ENCODE data around the gene CLNS1A.

Gene CLNS1A

DNA sequence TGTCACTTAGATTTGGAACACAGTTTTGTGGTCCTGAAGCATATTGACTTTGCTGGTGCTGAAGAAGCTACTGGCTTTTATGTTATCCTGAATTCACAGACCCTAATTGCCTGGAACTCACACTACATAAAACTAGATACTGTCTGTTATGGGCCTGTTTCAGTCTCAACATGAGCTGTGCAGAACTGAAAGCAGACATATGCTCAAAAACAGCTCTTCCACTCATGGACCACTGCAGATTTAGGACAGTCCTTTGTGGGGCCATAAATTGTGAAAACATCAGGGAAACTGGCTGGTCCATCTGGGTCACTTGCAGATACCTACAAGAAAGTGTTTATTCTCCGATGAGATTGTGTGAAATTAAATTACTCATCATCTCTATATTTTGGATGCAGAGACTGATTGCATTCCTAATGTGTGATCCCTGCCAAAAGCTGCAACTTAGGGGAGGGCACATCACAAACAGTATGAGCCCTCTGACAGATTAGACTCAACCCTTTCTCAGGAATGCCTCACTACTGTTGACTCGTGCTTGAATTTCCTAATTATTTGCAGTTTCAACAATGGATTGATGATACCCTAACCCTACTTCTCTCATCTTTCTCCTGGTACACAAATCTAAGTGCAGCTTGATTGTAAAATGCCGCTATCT is 10.2 kb upstream of the CLNS1A start:
- no peak for TF ChIP-seq GATA3 (IDR thresholded peaks at IDR 0.05; ENCODE audit: low read depth, low read length)
- no peak for TF ChIP-seq GATA2 (IDR thresholded peaks at IDR 0.05; ENCODE audit: low read depth, low read length)

DNA sequence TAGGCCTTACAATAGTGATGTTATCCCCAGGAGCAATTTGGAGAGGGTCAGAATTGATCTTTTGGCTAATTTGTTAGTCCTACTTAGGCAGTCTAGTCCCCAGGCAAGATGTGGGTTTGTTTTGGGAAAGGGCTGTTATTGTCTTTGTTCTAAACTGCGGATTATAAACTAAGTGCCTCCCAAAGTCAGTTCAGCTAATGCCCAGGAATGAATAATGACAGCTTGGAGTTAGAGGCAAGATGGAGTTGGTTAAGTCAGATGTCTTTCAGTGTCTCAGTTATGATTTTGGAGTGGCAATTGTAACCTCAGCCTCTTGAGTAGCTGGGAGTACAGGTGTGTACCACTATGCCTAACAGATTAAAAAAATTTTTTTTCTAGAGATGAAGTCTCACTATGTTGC is 7.3 kb upstream of the CLNS1A start:
- no peak for TF ChIP-seq GATA3 (IDR thresholded peaks at IDR 0.05; ENCODE audit: low read depth, low read length)

DNA sequence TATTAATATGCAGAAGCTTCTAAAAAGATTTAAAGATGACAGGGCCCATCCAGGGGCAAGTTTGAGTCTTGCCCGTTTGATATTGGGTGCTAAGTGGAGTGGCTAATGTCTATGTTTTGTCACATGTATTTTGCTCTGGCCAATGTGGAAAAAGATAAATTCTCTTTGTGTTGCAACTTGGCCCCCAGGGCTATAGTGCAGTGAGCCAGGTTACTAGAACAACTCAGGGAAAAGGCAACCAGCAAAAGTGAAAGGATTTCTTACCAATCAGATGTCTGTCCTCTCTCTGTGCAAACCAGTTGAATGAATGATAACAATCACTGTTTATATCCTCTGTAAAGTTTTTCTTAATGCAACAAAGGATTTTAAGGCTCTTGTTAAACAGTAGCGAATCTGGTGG is 4.6 kb upstream of the CLNS1A start:
- no peak for TF ChIP-seq GATA3 (IDR thresholded peaks at IDR 0.05; ENCODE audit: low read depth, low read length)
- no peak for TF ChIP-seq GATA2 (IDR thresholded peaks at IDR 0.05; ENCODE audit: low read depth, low read length)

DNA sequence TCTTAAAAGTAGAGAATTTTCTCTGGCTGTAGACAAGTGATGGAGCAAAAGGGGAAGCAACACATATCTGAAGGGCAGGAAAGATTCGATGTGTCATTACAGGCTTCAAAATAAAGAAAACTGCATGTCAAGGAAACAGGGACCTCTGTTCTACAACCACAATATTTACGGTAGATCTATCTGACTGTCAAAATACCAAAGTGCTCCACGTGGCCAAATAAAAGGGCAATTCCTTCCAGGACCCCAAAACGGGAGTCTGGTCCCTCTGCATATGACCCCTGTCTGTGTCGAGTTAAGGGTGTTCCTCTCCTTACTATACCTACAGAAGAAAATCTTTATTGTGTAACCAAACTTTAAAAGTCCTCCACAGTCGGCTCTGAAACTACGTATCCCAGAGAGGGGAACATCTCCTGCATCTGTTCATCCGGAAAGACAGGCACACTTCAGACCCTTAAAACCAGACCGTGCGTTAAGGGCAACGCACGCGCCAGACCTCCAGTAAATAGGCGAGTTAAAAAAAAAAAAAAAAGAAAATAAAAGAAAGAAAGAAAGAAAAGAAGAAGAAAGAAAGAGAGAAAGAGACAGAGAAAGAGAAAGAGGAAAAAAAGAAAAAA is 756 bp downstream of the CLNS1A start:
- TF ChIP-seq GATA3 (IDR thresholded peaks at IDR 0.05; ENCODE audit: low read depth, low read length): no peak
- no peak for TF ChIP-seq GATA2 (IDR thresholded peaks at IDR 0.05; ENCODE audit: low read depth, low read length)

DNA sequence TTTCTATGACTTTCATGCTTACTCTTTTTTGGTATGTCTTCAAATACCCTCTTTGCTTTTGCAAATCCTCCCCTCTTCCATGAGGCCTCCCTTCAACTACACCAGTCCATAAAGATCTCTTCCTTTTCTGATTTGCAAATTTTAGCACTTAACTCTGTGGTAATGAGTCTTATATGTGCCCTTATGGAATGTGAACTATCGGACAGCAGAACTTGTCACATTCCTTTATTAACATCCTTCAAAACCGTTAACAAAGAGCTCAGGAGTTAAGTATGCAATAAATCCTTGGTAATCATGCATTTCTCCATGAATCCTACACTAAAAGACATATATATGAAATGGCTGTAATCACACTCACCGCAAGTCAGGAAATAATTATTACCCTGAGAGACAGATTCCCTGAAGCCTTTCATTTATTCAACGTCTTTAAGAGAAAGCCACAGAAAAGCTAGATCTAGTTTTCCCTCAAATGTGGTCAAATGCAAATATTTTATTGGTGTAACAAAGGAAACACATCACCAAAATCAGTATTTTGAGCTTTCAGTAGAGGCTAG is 7.4 kb downstream of the CLNS1A start:
- TF ChIP-seq GATA3 (IDR thresholded peaks at IDR 0.05; ENCODE audit: low read depth, low read length) (no peak), GATA2 (IDR thresholded peaks at IDR 0.05; ENCODE audit: low read depth, low read length) (no peak)

DNA sequence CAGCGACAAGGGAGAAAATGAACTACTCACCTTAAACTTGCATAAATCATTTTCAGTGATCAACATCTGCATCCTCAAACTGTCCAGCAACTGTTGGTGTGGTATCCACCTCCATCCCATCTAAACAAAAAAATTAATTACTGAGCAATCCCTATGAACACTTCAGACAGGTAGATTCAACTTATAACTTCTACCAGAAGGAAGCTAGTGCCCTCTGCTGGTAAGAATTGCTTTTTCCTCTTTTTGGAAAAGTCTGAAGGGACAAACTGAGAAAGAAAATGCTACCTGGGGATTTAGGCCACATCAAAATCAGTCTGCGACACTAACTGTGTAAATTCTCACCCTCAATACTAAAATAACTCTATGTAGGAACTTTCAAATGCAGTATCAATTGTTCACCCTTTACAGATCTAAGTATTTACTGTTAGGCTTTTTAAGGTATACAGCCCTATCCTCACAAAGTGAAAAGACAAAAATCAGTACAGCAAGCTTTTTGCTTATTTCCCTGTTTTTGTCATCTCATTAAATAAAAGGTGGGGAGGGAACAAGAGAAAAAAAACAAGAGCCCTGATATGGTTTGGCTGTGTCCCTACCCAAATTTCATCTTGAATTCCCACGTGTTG is 17.9 kb downstream of the CLNS1A start:
- TF ChIP-seq GATA3 (IDR thresholded peaks at IDR 0.05; ENCODE audit: low read depth, low read length): no peak

DNA sequence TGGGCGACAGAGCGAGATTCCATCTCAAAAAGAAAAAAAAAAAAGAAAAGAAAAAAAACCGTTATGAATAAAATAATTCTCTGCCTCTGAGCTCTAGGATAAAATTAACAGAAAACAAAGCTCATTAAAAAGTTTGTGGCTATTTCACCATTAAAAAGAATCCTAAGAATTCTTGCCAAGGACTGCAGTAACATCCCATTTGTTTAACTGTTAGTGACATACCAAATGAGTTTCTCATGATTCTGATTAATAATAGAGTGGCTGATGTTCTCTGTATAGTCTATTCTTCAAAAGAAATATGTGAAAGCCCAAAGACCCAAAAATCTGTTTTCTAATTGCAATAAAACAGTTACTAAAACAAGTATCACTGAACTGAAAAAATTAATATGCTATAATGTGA is 19.7 kb downstream of the CLNS1A start:
- TF ChIP-seq GATA3 (IDR thresholded peaks at IDR 0.05; ENCODE audit: low read depth, low read length) (no peak), GATA2 (IDR thresholded peaks at IDR 0.05; ENCODE audit: low read depth, low read length) (no peak)

DNA sequence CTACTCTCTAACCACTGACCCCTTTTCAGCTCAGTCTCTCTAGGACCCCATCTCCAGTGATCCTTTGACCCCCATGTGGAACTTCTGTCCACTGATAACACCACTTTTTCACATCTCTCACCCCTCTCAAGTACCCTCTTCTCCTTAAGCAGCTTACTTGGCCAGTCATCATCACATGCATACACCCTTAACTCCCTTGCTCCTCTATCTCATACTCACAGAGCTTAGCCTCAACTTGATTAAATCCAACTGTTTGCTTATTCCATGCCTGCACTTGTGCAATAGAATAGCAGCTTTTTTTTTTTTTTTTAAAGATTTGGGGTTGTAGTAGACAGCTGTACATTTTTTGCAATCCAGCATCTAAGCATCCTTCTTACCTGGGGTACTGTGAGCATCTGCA is 25.7 kb downstream of the CLNS1A start:
- TF ChIP-seq GATA3 (IDR thresholded peaks at IDR 0.05; ENCODE audit: low read depth, low read length) (no peak), GATA2 (IDR thresholded peaks at IDR 0.05; ENCODE audit: low read depth, low read length) (no peak)

DNA sequence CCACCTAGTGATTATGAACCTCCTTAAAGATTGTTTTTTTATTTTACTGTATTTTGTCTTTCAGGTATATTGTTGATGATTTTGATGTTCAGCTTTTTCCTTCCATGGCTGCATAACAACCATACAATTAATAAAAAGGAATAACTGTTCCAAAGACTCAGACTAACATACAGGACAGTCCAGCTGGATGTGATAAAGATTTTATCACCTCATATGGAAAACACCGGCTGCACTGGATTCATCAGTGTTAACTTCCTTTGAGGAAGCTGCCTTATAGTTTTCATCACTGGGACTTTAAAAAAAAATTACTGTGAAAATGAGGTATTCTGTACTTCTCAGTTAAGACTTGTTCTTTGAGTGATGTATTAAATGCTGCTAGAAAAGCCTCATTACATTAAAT is 28.4 kb downstream of the CLNS1A start:
- TF ChIP-seq GATA2 (IDR thresholded peaks at IDR 0.05; ENCODE audit: low read depth, low read length) (peak; percentile 65; the same call in 1 of the 2 replicates), GATA3 (IDR thresholded peaks at IDR 0.05; ENCODE audit: low read depth, low read length) (peak; percentile 81)

DNA sequence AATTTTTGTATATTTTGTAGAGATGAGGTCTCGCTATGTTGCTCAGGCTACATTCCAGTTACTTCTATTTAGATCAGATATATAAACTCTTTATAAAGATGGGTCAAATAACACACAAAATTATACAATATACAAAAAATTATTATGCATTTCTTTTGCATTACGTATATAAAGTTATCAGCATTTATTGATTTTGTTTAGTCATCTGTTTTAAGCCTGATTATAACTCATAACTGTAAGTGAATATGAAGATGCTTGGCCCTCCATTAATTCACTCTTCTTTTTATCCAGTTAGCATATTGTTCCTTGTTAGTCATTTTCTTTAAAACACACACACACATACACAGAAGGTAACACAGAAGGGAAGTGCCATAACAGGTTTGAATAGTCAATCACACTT is 33.3 kb downstream of the CLNS1A start:
- TF ChIP-seq GATA3 (IDR thresholded peaks at IDR 0.05; ENCODE audit: low read depth, low read length): no peak
- TF ChIP-seq GATA2 (IDR thresholded peaks at IDR 0.05; ENCODE audit: low read depth, low read length): no peak

DNA sequence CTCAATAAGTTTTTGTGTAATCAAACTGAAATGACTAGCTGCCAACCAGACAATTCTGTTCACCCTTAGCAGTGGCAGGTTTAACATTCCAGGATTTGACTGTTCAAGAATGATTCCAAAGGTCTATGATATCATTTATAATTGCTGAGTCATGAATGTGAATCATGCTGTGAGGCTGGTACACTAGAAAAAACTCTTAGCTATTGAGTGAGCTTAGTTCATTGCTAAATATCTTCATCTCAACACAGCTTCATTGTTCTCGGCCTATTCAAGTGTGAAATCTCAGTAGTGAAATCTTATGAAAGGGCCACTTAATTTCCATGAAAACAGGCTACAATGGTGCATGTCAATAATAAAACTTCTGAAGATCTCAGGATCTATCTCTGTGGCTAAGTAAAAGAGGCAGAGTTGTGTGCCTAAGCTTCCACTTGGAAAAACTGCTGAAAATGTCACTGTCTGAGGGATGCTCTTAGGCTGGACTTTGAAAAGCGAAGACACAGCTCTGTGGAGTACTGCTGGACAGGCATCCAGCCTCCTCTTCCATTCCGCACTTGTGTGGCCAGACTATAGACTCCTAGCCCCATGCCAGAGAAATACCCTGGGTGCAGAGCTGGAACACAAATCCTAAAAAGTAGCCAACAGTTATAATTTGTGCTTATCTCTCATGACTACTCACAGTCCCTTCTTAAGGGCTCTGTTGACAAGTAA is 35.1 kb downstream of the CLNS1A start:
- TF ChIP-seq GATA3 (IDR thresholded peaks at IDR 0.05; ENCODE audit: low read depth, low read length) (no peak), GATA2 (IDR thresholded peaks at IDR 0.05; ENCODE audit: low read depth, low read length) (no peak)

DNA sequence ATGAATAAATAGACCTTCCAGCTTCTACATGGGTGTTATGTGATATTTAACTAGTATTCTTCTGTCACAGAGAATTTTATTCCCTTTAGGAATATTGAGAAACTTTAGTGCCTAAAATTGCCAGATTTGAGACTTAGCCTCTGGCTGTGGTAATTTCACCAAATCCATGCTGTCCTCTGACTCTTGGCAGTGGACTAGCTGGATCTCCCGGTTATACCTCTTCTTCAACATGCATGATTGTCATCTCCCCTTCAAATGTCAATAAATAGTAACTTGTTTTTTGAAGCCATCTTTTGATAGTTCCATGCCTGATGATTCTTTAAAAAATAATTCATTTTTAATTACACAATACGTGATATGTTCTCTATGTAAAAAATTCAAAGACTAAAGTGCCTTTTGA is 39.4 kb downstream of the CLNS1A start:
- TF ChIP-seq GATA2 (IDR thresholded peaks at IDR 0.05; ENCODE audit: low read depth, low read length) (no peak), GATA3 (IDR thresholded peaks at IDR 0.05; ENCODE audit: low read depth, low read length) (no peak)

DNA sequence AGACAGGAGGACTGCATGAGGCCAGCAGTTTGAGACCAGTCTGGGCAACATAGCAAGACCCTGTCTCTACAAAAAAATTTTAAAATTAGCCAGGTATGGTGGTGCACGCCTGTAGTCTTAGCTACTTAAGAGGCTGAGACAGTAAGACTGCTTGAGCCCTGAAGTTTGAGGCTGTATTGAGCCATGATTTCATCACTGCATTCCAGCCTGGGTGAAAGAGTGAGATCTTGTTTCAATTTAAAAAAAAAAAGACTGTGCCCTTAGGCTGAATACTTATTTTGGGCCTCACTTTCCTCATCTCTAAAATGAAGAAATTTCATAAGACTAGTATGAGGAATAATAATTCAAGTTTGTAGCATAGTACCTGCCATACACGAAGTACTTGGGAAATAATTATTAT is 41.0 kb downstream of the CLNS1A start:
- no peak for TF ChIP-seq GATA2 (IDR thresholded peaks at IDR 0.05; ENCODE audit: low read depth, low read length)

DNA sequence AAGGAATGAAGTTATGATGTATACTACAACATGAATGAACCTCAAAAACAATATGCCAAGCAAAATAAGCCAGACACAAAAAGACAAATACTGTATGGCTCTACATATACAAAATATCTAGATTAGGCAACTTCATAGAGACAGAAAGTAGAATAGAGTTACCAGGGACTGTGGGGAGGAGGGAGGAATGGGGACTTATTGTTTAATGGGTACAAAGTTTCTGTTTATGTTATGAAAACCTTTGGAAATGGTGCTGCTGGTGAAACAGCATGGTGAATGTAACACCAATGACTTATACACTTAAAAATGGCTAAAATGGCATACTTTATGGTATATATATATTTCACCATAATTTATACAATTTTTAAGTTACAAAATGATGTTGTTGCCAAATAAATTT is 43.7 kb downstream of the CLNS1A start:
- TF ChIP-seq GATA2 (IDR thresholded peaks at IDR 0.05; ENCODE audit: low read depth, low read length): no peak
- TF ChIP-seq GATA3 (IDR thresholded peaks at IDR 0.05; ENCODE audit: low read depth, low read length): no peak

DNA sequence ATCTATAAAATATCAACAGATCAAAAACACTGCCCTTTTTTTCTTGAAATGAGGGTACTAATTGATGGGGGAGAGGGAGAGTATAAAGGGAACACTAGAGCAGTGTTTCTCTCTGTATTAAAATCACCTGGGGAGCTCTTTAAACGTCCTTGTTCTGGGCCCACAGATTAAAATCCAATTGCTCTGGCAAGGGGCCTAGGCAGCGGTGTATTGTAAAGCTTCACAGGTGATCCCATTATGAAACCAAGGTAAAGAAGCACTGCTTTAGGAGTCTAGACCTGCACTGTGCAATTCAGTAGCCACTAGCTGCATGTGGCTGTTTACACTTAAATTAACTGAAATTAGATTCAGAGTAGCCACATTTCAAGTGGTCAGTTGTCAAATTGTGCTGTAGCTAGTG is 44.9 kb downstream of the CLNS1A start:
- TF ChIP-seq GATA3 (IDR thresholded peaks at IDR 0.05; ENCODE audit: low read depth, low read length) (no peak), GATA2 (IDR thresholded peaks at IDR 0.05; ENCODE audit: low read depth, low read length) (no peak)
